ENCODE results near the gene GRIN2A.
A peak's percentile ranks its signal among the peaks of the same experiment; 100 is the strongest.

Gene GRIN2A

GRCh38 chr16:10182222-10183053 is at the start of gene GRIN2A:
Gene GRIN2A, minus strand, starts transcription at chr16:10182428. Its CDS starts 2,017 bp downstream, at chr16:10180411.
- no peak for DNase-seq

- DNase-seq = no peak
Measured at GRCh38 chr16:10231563-10231962, 49.3 kb upstream of the GRIN2A start.

- DNase-seq = no peak
Measured at GRCh38 chr16:10228779-10229178, 46.6 kb upstream of the GRIN2A start.

GRCh38 chr16:10226987-10227306 is 44.7 kb upstream of the GRIN2A start:
- no peak for DNase-seq

GRCh38 chr16:10226141-10226986 is 44.1 kb upstream of the GRIN2A start:
- no peak for DNase-seq

- DNase-seq = no peak
Measured at GRCh38 chr16:10225653-10226052, 43.4 kb upstream of the GRIN2A start.

GRCh38 chr16:10224850-10225249 is 42.6 kb upstream of the GRIN2A start:
- no peak for DNase-seq

GRCh38 chr16:10220942-10221341 is 38.7 kb upstream of the GRIN2A start:
- no peak for DNase-seq

GRCh38 chr16:10219742-10220141 is 37.5 kb upstream of the GRIN2A start:
- DNase-seq = no peak

- DNase-seq = no peak
Measured at GRCh38 chr16:10218490-10219206, 36.4 kb upstream of the GRIN2A start.

- no peak for DNase-seq
Measured at GRCh38 chr16:10213748-10214147, 31.5 kb upstream of the GRIN2A start.

- DNase-seq = no peak
Measured at GRCh38 chr16:10210944-10211343, 28.7 kb upstream of the GRIN2A start.

- no peak for DNase-seq
Measured at GRCh38 chr16:10206865-10207264, 24.6 kb upstream of the GRIN2A start.

GRCh38 chr16:10206215-10206614 is 24.0 kb upstream of the GRIN2A start:
- DNase-seq = no peak

- DNase-seq = no peak
Measured at GRCh38 chr16:10205688-10206087, 23.5 kb upstream of the GRIN2A start.

- peak; percentile 5 for DNase-seq
Measured at GRCh38 chr16:10202649-10203048, 20.4 kb upstream of the GRIN2A start.

- no peak for DNase-seq
Measured at GRCh38 chr16:10200637-10201586, 18.7 kb upstream of the GRIN2A start.

GRCh38 chr16:10196999-10197398 is 14.8 kb upstream of the GRIN2A start:
- DNase-seq = no peak

- DNase-seq = no peak
Measured at GRCh38 chr16:10191096-10191495, 8.9 kb upstream of the GRIN2A start.

- DNase-seq = no peak
Measured at GRCh38 chr16:10189861-10190390, 7.7 kb upstream of the GRIN2A start.

- DNase-seq = no peak
Measured at GRCh38 chr16:10188236-10188635, 6.0 kb upstream of the GRIN2A start.

All from hematopoietic multipotent progenitor cell treated with erythropoietin and hydrocortisone succinate and interleukin-3 and kit ligand, for 6 days (in vitro differentiated cells).